Erythroblast (primary cell): ENCODE data around the gene METRN.

Experiments used
- DNase-seq, 2 experiments: peaks; one replicate each; lab custom pipeline; 2025; lab: John Stamatoyannopoulos, UW
- GATA1 ChIP-seq: IDR thresholded peaks from 2 replicates; pipeline ENCODE4 v1.6.1; 2011; ENCODE audit warnings: low read depth, mild to moderate bottlenecking, control low read depth, low read length, moderate library complexity
- POLR2A ChIP-seq: IDR thresholded peaks from 2 replicates; pipeline ENCODE4 v1.6.1; 2011; ENCODE audit warnings: mild to moderate bottlenecking, low read length

Gene METRN

DNA sequence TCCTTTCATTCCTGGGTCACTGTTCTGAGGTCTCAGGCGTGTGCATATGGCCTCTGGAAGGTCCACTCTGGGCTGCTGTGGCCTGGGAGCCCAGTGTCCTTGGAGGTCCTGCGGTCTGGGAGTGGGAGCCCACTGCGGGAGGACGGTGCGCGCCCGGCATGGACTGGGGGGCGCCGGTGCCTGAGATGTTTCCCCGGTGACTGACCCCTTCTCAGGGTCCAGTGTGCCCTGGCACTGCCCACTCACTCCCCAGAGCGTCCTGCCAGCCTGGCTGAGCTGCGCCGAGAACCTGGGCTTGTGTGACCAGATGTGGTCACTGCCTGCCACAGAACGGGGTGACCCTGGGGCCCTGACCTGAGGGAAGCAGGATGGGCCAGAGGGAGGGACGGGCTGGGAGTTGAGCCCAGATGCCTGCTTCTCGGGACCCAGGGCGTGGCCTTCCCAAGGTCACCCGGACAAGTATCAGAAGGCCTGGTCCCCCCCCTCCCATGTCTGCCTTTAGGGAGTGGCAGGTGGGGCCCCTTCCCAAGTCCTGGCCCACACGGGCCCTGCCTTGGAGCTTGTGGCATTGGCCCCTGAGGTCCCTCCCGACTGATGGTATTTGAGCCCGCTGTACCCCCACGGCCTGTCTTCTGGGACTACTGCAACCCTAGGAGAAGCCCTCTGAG lies 40.6 kb upstream of the METRN start:
- TF ChIP-seq POLR2A (no peak), GATA1 (no peak)

GRCh38 chr16:674968-675883 lies 39.7 kb upstream of the METRN start, which contains the start of gene RHBDL1:
TSS of gene RHBDL1 (plus strand) at chr16:675671. CDS start at chr16:675791, 120 bp downstream.
- DNase-seq: peak; percentile 50 to 56
- TF ChIP-seq POLR2A (no peak), GATA1 (no peak)

More for the DNA sequence above, 40.6 kb upstream of the METRN start:
- DNase-seq: no peak

DNA sequence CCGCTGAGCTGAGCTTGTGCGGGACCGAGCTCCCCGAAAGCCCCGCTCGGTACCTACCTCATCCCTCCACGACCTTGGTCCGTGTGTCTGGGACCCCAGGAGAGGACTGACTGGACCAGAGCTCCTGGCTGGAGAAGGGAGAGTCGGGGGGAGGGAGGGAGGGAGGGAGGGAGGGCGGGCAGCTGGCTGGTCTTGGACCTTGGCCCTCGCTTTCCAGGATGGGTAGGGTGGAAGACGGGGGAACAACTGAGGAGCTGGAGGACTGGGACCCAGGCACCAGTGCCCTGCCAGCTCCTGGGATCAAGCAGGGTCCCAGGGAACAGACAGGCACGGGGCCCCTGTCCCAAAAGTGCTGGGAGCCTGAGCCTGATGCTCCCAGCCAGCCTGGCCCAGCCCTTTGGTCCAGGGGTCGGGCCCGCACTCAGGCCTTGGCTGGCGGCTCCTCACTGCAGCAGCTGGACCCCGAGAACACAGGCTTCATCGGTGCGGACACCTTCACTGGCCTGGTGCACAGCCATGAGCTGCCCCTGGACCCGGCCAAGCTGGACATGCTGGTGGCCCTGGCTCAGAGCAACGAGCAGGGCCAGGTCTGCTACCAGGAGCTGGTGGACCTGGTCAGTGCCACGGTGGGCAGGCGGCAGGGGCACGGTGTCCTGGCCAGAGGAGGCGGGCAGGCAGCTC lies 38.9 kb upstream of the METRN start:
- TF ChIP-seq GATA1 (no peak), POLR2A (no peak)
- DNase-seq: no peak

DNA sequence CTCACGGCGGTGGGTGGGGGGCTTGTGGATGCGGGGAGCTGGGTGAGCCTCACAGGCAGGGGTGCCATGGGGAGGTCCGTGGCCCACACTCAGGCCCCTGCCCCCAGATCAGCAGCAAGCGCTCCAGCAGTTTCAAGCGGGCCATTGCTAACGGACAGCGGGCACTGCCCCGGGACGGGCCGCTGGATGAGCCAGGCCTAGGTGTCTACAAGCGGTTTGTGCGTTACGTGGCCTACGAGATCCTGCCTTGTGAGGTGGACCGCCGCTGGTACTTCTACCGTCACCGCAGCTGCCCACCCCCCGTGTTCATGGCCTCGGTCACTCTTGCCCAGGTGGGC lies 38.4 kb upstream of the METRN start:
- DNase-seq: no peak
- TF ChIP-seq POLR2A (no peak), GATA1 (no peak)

- TF ChIP-seq GATA1: no peak
- no peak for TF ChIP-seq POLR2A
- DNase-seq: no peak
Measured at GRCh38 chr16:676913-677312, 38.0 kb upstream of the METRN start.

DNA sequence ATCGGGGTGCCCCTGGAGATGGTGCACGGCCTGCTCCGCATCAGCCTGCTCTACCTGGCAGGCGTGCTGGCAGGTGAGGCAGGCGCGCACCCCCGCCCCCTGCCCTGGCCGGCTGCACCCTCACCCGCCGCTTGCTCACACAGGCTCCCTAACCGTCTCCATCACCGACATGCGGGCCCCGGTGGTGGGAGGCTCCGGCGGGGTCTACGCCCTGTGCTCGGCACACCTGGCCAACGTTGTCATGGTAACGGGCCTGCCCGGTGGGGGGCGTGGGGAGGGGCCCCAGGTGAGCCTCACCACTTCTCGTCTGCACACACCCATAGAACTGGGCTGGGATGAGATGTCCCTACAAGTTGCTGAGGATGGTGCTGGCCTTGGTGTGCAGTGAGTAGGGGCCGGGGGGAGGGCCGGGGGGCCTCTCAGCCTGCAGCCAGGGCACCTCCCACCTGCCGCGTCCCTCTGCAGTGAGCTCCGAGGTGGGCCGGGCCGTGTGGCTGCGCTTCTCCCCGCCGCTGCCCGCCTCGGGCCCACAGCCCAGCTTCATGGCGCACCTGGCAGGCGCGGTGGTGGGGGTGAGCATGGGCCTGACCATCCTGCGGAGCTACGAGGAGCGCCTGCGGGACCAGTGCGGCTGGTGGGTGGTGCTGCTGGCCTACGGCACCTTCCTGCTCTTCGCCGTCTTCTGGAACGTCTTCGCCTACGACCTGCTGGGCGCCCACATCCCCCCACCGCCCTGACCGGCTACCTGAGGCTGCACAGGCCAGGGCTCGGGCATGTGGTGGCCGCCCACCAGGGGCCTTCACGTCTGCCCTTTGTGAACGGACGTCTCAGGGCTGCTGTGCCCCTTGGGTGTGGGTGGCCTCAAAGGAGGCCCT lies 37.4 kb upstream of the METRN start:
- TF ChIP-seq POLR2A: no peak
- no peak for TF ChIP-seq GATA1

DNA sequence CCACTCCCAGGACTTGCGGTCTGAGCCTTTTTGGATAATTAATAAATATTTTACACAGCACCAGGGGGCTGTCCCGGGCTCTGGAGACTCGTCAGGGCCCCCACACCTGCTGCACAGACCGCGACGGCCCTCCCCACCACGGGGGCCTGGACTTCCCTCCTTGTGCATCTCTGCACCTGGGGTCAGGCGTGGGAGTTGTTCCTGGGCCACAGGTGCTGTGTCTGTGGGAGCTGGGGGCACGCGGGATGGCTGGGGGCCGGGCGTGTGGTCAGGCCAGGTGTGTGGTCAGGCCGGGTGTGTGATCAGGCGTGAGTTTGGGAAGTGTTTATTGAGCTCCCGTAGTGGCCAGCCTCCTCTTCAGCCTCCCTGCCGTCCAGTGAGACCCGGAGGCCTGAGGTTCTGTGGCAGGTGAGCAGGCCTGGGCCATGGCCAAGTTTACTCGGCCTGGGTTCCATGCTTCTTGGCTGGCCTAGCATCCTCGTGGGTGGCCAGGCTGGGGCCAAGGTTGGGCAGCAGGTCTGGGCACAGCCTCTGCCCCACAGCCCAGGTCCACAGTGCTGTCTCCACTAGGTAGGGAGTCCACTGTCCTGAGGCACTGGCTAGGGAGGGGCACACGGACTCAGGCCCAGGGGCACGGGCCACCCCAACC lies 36.6 kb upstream of the METRN start:
- TF ChIP-seq POLR2A (no peak), GATA1 (no peak)

More for the DNA sequence above, 37.4 kb upstream of the METRN start:
- DNase-seq: no peak

DNA sequence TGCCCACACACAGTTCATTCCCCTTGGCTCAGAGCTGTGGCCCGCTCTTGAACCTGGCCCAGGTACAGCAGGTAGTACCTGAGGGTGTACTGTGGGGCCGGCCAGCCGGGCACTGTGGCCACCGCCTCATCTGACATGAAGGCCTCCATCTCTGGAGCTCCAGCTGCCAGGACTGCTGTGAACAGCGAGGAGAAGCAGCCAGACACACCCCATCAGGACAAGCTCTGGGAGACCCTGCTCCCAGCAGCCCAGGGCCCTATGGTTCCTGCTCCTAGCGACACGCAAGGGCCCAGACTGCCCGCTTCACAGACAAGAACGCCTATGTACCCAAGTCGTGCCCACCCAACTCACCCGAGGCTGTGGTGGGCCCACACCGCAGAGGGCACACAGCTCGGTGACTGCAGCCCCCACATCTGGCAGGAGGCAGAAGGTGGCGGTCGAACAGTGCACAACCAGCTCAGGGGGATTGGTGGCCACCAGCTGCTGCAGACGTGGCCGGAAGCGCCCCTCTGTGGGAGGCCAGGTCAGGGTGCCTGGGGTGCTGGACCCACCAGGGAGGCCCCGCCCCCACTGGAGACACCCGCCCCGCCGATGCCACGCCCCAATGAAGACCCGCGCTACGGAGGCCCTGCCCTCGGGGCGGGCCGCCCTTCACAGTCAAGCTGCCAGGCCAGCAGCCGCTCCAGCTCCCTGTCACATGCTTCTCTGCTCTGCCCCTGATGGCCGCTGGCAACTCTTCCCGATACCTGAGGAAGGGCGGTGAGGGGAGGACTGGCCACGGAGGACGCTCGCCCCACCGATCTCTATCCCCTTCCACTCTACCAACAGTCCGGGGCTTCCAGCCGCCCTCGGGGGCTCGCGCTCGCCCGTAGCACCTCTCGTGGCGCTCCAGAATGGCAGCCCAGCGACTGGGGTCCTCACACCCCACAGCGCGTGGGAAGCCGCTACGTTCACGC lies 35.8 kb upstream of the METRN start:
- TF ChIP-seq GATA1: no peak
- no peak for TF ChIP-seq POLR2A
- DNase-seq: peak; percentile 84 to 85

More for the DNA sequence above, 36.6 kb upstream of the METRN start:
- no peak for DNase-seq

DNA sequence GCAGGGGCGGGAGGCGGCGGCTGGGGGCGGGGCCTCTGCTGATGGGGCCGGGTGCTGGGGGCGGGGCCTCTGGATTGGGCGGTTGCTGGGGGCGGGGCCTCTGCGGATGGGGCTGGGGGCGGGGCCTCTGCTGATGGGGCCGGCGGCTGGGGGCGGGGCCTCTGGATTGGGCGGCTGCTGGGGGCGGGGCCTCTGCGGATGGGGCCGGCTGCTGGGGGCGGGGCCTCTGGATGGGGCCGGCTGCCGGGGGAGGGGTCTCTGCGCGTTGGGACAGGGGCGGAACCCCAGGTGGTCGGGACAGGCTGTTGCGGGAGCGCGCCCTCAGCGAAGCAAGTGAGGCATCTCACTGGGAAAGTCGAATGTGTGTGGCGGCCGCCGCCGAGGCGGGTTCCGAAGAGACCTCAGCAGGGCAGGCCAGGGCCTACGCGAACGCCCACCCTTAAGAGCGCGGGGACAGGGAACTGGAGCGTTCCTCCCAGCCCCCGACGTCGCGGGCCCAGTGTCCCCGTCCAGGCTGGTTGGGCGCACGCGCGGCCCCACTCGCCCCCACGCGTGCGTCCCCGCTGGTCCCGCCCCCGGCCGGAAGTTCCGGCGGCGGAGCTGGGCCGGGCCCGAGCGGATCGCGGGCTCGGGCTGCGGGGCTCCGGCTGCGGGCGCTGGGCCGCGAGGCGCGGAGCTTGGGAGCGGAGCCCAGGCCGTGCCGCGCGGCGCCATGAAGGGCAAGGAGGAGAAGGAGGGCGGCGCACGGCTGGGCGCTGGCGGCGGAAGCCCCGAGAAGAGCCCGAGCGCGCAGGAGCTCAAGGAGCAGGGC lies 34.9 kb upstream of the METRN start, which contains the start of gene STUB1:
STUB1 (plus strand) TSS at position 597 of the 811 bp plus-strand sequence; CDS start at position 713, 116 bp downstream.
- TF ChIP-seq GATA1 (no peak), POLR2A (peak; percentile 63)
- peak; percentile 92 to 95 for DNase-seq

DNA sequence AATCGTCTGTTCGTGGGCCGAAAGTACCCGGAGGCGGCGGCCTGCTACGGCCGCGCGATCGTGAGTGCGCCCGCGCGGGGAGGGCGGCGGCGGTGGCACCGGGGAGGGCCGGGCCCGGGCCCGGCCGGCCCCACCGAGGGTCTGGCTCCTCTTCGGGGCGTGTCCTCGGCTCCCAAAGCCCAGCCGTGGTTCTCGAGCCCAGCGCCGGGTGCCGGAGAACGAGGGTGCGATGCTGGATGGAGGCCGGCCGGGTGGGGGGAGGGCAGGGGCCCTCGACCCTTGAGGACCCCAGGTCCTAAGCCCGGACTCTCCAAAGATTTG lies 34.3 kb upstream of the METRN start:
- DNase-seq: no peak
- TF ChIP-seq POLR2A: no peak
- no peak for TF ChIP-seq GATA1
